GM18870 (cell line): ENCODE measurements around the gene YAP1.
A peak's percentile ranks its signal among the peaks of the same experiment; 100 is the strongest.

ENCODE experiments used
- ATAC-seq: cut with Tn5 transposase; IDR thresholded peaks from one replicate; pipeline ENCODE4 v1.9.1; 2021; ENCODE audit warnings: moderate library complexity; ENCODE audit not compliant: unreplicated experiment

The YAP1 gene

DNA sequence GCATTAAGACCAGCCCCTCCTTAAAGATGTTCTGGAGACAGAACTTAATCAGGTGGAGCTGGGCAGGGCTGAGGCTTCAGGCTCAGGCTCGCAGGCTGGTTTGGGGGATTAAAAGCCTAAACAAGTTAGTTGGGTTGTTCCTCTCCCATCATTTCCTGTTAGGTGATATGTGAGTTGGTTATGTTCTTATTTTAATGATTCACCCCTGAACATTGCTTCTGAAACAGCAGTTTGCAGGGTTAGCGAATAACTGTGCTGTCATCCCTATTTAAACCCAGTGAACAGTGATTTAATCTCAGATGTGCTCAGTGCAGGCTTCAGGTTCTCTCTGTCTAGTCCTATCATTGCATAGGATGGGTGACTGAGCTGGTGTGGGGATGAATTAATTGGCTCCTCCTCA lies 159.7 kb downstream of the YAP1 start:
- no peak for ATAC-seq

DNA sequence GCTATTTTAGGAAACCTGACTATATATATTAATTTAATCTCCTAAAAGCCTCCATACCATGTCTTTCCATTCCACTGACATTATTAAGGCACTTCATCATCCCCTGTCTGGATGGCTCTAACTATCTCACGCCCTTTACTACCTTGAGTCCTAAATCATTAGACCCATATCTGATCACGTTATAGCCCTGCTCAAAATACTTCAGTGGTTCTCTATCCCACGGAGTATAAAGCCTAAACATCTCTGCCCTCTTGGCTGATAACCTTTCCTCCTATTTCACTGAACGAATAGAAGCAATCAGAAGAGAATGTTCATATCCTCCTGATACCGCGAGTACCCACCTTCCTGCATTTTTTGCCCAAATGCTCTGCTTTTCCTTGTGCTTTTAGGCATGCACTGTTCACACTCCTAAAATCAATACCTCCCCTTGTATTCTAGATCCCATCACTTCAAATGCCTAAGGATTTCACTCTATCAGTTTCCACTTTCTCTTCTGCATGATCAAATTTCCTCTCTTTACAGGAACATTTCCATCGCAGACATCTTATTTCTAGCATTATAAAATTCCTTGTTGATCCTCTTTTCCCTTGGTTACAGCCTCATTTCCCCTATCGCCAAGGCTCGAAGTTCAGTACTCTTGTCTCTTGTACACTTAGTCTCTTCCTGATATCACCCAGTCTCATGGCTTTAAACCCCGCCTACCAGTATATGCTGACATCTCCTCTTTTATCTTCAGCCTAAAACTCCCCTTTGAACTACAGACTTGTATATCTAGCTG lies 162.0 kb downstream of the YAP1 start:
- ATAC-seq = no peak

DNA sequence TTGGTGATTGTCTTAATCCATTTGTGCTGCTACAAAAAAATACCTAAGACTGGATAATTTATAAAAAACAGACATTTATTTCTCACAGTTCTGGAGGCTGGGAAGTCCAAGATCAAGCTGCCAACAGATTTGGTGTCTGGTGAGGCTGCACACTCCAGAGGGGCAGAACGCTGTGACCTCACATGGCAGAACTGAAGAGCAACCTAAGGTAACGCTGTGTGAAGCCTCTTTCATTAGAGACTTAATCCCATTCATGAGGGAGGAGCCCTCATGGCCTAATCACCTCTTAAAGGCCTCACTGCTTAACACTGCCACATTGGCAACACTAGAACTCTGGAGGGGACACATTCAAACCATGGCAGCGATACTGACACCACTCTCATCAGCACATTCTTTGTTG lies 164.4 kb downstream of the YAP1 start:
- ATAC-seq = no peak

DNA sequence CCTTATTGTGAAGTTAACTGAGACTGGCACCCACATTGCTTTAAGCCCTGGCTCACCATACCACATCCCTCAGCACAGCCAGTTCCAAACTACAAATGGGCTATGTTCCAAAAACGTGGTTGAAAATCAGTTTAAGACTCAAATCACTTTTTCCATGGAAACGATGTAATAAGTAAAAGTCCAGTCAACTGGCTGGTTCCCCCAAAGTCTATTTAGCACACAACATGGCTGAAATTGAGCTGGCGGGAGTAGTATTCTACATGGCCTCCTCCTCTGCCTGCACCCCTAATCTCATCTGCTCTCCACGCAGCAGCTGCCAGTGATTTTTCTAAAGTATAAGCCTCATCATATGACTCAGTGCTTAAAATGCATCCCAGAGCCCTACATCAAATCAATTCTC lies 166.1 kb downstream of the YAP1 start:
- ATAC-seq = no peak

DNA sequence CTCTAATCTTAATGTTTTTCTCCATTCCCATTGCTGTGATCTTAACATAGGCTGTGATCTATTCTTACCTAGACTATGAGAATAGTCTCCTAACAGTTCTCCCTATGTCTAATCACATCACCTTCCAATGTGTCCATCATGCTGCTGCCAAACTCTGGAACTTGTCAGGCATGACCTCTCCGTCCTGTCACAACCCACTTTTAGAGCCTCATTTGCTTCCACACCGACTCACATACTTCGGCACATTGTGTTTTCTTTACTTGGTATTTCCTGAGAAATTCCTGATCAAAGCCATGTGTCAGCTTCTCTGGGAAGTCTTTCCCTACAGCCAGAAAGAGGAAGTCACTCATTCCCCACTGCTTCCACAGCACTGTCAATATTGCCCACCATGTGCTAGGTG lies 166.5 kb downstream of the YAP1 start:
- ATAC-seq = no peak

DNA sequence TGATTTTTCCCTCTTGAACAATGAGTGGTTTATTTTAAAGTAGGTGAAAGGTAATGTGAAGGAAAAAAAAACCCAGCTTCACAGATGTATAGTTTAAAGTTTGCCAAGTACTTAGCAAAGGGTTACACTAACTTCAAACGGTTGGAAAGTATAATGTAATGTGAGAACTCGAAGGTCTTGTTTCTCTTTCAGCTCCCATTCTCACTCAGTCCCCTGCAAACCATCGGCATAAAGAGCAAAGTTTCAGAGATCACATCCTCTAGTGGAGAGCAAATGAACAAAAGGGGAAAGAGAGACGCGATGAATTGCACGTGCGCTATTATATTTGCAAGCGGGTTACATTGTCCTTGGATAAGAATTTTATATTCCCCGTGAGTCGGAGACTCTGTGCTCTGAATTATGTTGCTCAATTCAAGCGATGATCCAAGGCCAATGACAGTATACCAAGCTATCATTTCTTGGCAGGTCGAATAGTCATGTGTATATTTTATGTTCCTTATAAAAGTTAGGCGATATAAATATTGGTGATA lies 169.5 kb downstream of the YAP1 start:
- ATAC-seq = peak; percentile 94

DNA sequence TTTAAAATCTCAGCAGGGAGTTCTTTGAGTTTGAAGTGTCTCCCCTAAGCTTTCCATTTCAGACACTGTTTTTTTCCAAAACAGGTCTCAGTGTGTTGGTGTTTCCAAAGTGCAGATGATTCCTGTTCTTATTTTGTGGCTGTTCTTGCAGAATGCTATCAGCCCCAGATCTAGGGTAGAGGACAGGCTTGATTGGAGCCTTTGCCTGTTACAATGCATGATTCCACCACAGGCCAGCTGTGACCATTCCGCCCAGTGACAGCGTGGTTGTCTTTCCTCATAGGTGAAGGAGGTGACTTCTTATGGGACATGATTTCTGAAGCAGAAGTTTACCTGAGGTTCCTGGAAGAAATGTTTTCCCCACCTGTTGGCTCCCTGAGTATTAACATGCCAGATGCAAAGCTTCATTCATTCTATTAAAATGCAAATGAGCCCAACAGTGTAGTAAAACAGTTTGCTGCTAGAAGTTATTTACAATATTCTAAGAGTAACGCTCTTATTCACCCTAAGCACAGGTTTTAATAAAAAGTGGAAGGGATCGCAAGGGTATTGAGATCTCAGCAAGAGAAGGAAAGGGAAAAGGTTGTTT lies 170.1 kb downstream of the YAP1 start:
- no peak for ATAC-seq
